ENCODE results near the gene SLC35A5. TPM values are rescaled to one million over a fixed set of nuclear protein-coding genes. Genes with fewer than 3 reads are reported as not detected.

Gene SLC35A5
- total RNA-seq, 1 experiment from 2014 or later, result 20.4 TPM

DNA sequence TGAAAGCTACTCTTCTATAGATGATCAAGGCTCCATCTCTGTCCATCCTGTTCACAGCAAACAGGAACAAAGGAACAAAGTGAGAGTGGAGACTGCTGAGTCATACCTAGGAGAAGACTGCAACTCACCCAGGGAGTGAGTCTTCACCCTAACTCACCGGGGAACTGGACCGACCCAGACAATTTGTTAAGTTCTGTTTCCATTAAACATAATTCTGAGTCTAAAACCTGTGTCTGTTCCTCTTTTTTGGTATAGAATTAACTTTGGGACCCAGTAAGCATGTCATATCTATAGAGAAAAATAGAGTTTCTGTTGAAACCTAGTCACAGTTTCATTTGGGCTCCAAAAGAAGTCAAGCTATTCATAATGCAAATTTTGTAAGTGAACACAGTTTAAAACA lies 57.5 kb downstream of the SLC35A5 start:
- BruUV-seq (replicated peaks), result no TSS peak
- DNase-seq (ENCODE audit: low spot score), result no peak
- ChIA-PET POLR2A (ENCODE audit: low non-redundant PET) (no interaction called here), CTCF (no interaction called here)
- TF ChIP-seq CTCF (conservative IDR thresholded peaks at IDR 0.05; ENCODE audit: low read depth, low read length) (no peak), EZH2 (IDR thresholded peaks at IDR 0.05; ENCODE audit: borderline replicate concordance, low read depth, low read length, poor library complexity, severe bottlenecking) (no peak)
- Histone ChIP-seq H3K27me3 (replicated peaks; ENCODE audit: insufficient read depth, low read depth, low read length, poor library complexity) (no peaks in the 10 kb centered on the region), H3K4me3 (ENCODE audit: low read depth, low read length, poor library complexity, severe bottlenecking) (no peak overlapping the region), H3K36me3 (ENCODE audit: insufficient read depth, low read length, poor library complexity, severe bottlenecking) (no peaks in the 10 kb centered on the region), H3K27ac (ENCODE audit: low read depth, low read length, poor library complexity, severe bottlenecking) (no peak overlapping the region), H3K4me1 (ENCODE audit: insufficient read depth, low read length, poor library complexity, severe bottlenecking) (peaks cover 8% of the 10 kb centered on the region), H3K9me3 (ENCODE audit: low read depth, low read length, poor library complexity, severe bottlenecking) (no peaks in the 10 kb centered on the region)
- intact Hi-C loops (cut with micrococcal nuclease; ENCODE audit: unreplicated experiment), result no loop called here

DNA sequence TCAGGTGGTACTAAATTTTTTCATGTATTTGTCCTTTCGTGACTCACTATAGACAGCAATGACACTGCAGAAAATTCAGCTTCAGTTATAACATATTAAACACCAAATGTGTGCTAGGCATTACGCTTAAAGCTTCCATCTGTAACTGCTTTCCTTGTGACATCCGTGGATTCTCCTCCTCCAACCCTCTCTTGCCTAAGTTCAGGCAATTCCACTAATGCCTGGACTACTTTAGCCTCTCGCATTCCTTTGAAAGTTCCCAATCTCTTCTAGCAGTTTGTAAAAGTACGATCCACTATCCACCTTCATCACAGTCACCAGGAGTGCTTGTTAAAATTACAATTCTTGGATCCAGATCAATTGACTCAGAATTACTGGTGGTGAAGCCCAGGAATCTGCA lies 61.4 kb downstream of the SLC35A5 start:
- H3K4me1 ChIP-seq (ENCODE audit: insufficient read depth, low read length, poor library complexity, severe bottlenecking), result no peaks in the 10 kb centered on the region
- no peak overlapping the region for H3K4me3 ChIP-seq (ENCODE audit: low read depth, low read length, poor library complexity, severe bottlenecking)
- no peak overlapping the region for H3K27ac ChIP-seq (ENCODE audit: low read depth, low read length, poor library complexity, severe bottlenecking)
- H3K9me3 ChIP-seq (ENCODE audit: low read depth, low read length, poor library complexity, severe bottlenecking), result no peaks in the 10 kb centered on the region
- BruUV-seq (replicated peaks), result no TSS peak
- DNase-seq (ENCODE audit: low spot score), result no peak
- no peak for TF ChIP-seq EZH2 (IDR thresholded peaks at IDR 0.05; ENCODE audit: borderline replicate concordance, low read depth, low read length, poor library complexity, severe bottlenecking)
- no peak for TF ChIP-seq CTCF (conservative IDR thresholded peaks at IDR 0.05; ENCODE audit: low read depth, low read length)
- ChIA-PET POLR2A (ENCODE audit: low non-redundant PET) (no interaction called here), CTCF (interaction anchor here (0.5 kb wide), 1 partner anchor 511 kb away, joined by 5 read pairs; no protein-coding TSS in a partner anchor)
- no peaks in the 10 kb centered on the region for H3K27me3 ChIP-seq (replicated peaks; ENCODE audit: insufficient read depth, low read depth, low read length, poor library complexity)
- no peaks in the 10 kb centered on the region for H3K36me3 ChIP-seq (ENCODE audit: insufficient read depth, low read length, poor library complexity, severe bottlenecking)
- intact Hi-C loops (cut with micrococcal nuclease; ENCODE audit: unreplicated experiment), result no loop called here

GRCh38 chr3:112623717-112624116 lies 61.9 kb downstream of the SLC35A5 start:
- Histone ChIP-seq H3K27ac (ENCODE audit: low read depth, low read length, poor library complexity, severe bottlenecking) (no peak overlapping the region), H3K4me1 (ENCODE audit: insufficient read depth, low read length, poor library complexity, severe bottlenecking) (peaks cover 4% of the 10 kb centered on the region), H3K4me3 (ENCODE audit: low read depth, low read length, poor library complexity, severe bottlenecking) (no peak overlapping the region), H3K9me3 (ENCODE audit: low read depth, low read length, poor library complexity, severe bottlenecking) (no peaks in the 10 kb centered on the region), H3K27me3 (replicated peaks; ENCODE audit: insufficient read depth, low read depth, low read length, poor library complexity) (no peaks in the 10 kb centered on the region), H3K36me3 (ENCODE audit: insufficient read depth, low read length, poor library complexity, severe bottlenecking) (no peaks in the 10 kb centered on the region)
- intact Hi-C loops (cut with micrococcal nuclease; ENCODE audit: unreplicated experiment), result no loop called here
- ChIA-PET POLR2A (ENCODE audit: low non-redundant PET) (no interaction called here), CTCF (interaction anchor here (0.5 kb wide), 1 partner anchor 510 kb away, joined by 5 read pairs; no protein-coding TSS in a partner anchor)
- no TSS peak for BruUV-seq (replicated peaks)
- no peak for DNase-seq (ENCODE audit: low spot score)
- TF ChIP-seq CTCF (conservative IDR thresholded peaks at IDR 0.05; ENCODE audit: low read depth, low read length) (no peak), EZH2 (IDR thresholded peaks at IDR 0.05; ENCODE audit: borderline replicate concordance, low read depth, low read length, poor library complexity, severe bottlenecking) (no peak)
